ENCODE data around the gene GRIK1. TPM values are rescaled to one million over a fixed set of nuclear protein-coding genes. Genes with fewer than 3 reads are reported as not detected.

Gene GRIK1
- total RNA-seq, 1 donor from 2014 or later: not detected

- no peak for ATAC-seq
Observed at GRCh38 chr21:29513535-29513934, 426.3 kb downstream of the GRIK1 start.

DNA sequence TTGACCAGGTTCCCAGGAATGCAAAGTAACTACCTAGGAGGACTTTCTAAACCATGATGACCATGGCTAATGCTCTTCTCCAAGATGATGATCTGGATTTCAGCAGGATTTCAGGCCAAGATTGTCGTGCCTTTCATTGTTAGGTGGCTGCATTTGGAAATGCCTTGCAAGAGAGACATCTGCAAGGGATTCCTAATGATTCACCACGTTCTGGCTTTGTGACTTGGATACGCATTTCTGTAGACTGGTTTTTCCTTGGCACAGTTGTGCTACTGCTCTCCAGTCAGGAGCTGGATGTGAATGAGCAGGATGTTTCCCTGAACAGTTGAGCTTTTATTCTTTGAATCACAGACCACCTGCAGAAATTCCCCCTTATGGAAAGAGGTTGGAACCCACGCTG is 428.7 kb downstream of the GRIK1 start:
- no peak for ATAC-seq

DNA sequence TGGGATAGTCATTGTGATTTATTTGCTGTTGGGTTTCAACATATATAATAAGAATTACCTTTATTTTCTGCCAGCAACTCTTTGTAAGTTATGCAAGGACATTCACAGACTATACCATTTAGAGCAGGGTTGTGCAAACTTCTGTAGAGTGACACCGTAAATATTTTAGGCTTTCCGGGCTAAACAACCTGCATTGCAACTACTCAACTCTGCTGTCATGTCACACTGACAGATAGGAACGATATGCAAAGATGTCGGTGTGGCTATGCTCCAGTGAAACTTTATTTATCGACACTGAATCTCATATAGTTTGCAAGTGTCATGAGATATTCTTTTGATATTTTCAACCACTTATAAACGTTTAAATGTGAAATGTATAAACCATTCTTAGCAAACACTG is 430.7 kb downstream of the GRIK1 start:
- ATAC-seq: no peak

- no peak for ATAC-seq
Observed at GRCh38 chr21:29508301-29508700, 431.5 kb downstream of the GRIK1 start.

DNA sequence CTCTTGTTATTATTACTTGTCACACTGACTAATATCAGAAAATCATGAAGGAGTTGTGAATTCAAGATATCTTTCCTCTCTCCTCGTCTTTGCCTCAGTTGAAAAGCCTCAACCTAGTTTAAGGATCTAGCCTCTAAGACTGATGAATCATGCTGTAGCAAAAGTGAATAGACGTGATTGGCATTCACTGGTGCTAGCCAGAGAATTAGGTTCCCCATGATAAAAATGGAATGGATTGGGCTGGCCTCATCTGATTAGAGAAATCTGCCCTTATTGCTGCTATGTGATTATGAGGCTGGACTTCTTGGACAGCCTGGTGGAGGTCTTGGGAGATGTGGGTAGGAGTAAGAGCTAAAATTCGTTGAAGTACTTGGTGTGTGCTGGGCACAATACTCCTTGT is 432.8 kb downstream of the GRIK1 start:
- ATAC-seq: no peak

DNA sequence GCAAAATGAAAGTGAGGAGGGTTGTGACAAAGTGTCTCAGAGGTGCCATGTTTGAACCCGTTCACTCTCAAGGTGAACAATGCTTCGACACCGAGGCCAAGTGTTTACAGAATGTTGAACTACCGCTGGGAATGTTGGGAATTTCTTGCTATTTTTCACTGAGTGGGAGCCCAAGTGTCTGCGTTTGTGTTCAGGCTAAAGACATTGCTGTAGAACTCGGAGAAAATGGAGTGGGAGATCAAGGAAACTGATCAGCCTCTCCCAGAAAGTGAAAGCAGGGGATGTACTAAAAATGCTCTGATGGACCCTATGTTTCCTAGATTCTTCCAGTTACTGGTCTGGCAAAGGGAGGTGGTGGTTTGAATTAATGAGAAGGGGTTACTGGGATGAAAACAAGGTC is 433.6 kb downstream of the GRIK1 start:
- ATAC-seq: no peak

DNA sequence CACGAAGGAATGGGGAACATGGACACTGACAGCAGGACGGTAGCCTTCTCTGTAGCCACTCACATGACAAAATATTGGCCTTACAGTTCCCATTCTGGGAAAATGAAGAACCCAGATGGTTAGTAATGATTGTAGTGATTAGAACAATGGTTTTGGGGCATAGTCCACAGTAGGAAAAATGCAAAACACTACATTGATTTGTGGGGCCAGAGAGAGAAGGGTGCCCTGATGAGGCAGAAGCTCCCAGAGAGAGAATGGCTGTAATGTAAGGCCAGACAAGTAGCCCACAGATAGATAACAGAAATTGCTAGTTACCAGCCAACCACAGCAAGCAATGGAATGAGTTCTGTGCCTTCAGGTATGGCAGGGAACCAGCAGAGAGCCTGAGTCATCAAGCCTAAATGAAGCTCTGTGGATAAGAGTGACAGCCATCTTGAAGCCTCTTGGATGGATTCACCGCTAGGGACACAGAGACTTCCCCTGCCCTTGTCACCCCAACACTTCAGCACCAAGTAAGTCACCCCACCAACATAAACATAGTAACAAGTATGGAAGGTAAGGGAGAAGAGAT is 435.0 kb downstream of the GRIK1 start:
- no peak for ATAC-seq

GRCh38 chr21:29501451-29501850 is 438.3 kb downstream of the GRIK1 start:
- ATAC-seq: no peak

- ATAC-seq: peak; percentile 42
Observed at GRCh38 chr21:29499734-29500343, 440.0 kb downstream of the GRIK1 start.

- ATAC-seq: no peak
Observed at GRCh38 chr21:29499229-29499628, 440.6 kb downstream of the GRIK1 start.

DNA sequence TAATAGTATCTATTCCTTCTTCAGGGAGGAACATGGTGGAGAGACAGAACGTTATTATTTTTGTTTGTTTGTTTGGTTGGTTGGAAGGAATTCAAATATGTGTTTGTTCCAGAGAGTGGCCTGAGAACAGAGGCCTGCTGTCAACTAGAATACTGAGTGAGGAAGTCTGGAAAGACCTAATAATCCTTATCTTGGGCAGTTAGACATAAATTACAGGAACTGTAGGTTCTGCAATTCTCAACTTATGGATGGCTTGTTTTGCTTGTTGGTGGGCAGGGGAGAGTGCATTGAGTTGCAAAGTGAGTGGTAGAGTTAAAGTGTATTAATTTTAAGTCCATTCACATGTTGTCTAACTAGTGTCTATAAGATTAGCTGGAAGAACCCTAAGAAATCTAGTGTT is 443.5 kb downstream of the GRIK1 start:
- no peak for ATAC-seq

GRCh38 chr21:29490016-29490415 is 449.8 kb downstream of the GRIK1 start:
- no peak for ATAC-seq

GRCh38 chr21:29487154-29487553 is 452.6 kb downstream of the GRIK1 start:
- ATAC-seq: no peak

Other genes with a start within 250 kb of the GRIK1 start
- gene CLDN17, start 226.8 kb upstream of the GRIK1 start, total RNA-seq: 1.8 TPM